Lower leg skin (tissue), 4 donors: Measurements from ENCODE around the gene UQCRC1. TPM values are rescaled to one million over a fixed set of nuclear protein-coding genes. Genes with fewer than 3 reads are reported as not detected.
"Not testable (repeated sequence)": the region's sequence is repeated elsewhere in the genome, so short reads cannot be mapped to it uniquely, and the experiment has no call there.

ENCODE experiments used
- DNase-seq, 2 donors: peaks; one replicate each; pipeline ENCODE4 v3.0.0-alpha.2; 2019; ENCODE audit warnings: low spot score in 2 of 2
- H3K4me3 ChIP-seq: fragments of 200-600 bp; sonication (generic); 2 replicates; pipeline ENCODE4 v1.5.1; 2017; ENCODE audit warnings: mild to moderate bottlenecking, low read depth; ENCODE audit not compliant: poor library complexity, severe bottlenecking
- POLR2A ChIP-seq, 2 donors: fragments of 450-650 bp; IDR thresholded peaks; one replicate each; pipeline ENCODE4 v1.6.1; 2016 to 2017; ENCODE audit warnings: antibody characterized with exemption in 2 of 2, mild to moderate bottlenecking in 1 of 2, moderate library complexity in 1 of 2
- WGBS, 2 donors: methylation state at CpG; one replicate each; pipeline ENCODE4 v1.1.5; 2018; 5-methylcytosine and 5-hydroxymethylcytosine counted together
- intact Hi-C: fragments of 100-400 bp; cut with DNase I; formaldehyde crosslinking; loops from one replicate; pipeline ENCODE4 v1.15.0; 2023; ENCODE audit warnings: low total_unique reads
- microRNA counts, 2 donors: library from miRNA; unstranded; fragments of <30 nt; microRNA quantifications; one replicate each; lab custom pipeline; 2016
- microRNA-seq, 2 donors: library from miRNA; unstranded; fragments of <30 nt; microRNA quantifications; one replicate each; pipeline ENCODE4, GENCODE V29; 2016; ENCODE audit warnings: borderline replicate concordance in 2 of 2, borderline number of aligned reads in 1 of 2
- total RNA-seq, 4 donors: library from RNA; depleted of rRNA; stranded (reverse); fragments of >200 nt; gene quantifications; one replicate each; pipeline ENCODE4 v1.1.0, GENCODE V29; 2016
- TF ChIP-seq, protein P1 (sequence below), 3 donors: fragments of 450-650 bp; IDR thresholded peaks; one replicate each; pipeline ENCODE4 v1.5.1; 2016; ENCODE audit warnings: antibody characterized with exemption in 3 of 3, mild to moderate bottlenecking in 3 of 3, moderate library complexity in 2 of 3

UQCRC1 gene
- total RNA-seq, 4 donors from 2014 or later: 240 to 373 (median 334) TPM

DNA sequence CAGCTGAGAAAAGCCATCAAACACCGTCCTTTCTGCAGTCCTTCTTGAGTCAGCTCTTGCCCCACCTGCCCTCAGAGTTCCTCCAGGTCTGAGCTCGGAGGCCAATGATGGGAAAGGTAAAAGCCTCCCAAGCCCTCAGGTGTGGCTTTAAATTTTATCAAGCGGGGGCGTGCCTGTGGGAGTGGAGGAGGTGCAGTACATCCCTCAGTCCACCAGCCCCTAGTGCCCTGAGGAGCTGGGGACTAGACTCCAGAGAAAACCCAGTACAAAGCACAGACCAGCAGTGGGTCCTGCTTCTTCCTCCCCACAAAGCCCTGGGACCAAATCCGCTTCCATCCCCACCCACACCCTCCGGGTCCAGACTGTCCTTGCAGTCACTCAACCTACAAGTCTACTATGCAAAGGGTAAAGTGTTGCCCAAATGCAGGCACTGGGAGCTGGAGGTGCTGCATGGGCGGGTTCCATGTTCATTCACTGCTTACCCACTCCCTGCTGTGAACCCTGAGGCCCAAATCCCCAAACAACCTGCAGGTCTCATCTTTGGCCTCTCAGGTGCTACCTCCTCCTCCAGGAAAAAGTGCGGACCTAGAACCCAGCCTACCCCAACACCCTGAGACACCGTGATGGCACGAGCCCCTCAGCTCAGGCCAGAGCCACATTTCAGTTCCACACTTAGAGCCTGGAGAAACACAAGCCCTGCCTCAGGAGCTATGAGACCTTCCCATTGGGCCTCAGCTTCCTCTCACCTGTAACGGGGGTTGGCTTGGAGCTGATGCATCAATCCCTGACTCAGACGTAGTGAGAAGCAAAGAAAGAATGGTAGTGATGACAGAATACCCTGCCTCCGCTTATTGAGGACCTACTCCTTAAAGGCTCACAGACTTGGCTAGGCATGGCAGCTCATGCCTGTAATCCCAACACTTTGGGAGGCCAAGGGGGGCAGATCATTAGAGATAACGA is 55.3 kb downstream of the UQCRC1 start:
- intact Hi-C loops: loop anchor here (10.0 kb wide), 2 partner anchors 109 to 279 kb away; partner anchors contain the start of genes ATRIP, CCDC51 and TMA7
- no peak for DNase-seq
- TF ChIP-seq, protein P1, sequence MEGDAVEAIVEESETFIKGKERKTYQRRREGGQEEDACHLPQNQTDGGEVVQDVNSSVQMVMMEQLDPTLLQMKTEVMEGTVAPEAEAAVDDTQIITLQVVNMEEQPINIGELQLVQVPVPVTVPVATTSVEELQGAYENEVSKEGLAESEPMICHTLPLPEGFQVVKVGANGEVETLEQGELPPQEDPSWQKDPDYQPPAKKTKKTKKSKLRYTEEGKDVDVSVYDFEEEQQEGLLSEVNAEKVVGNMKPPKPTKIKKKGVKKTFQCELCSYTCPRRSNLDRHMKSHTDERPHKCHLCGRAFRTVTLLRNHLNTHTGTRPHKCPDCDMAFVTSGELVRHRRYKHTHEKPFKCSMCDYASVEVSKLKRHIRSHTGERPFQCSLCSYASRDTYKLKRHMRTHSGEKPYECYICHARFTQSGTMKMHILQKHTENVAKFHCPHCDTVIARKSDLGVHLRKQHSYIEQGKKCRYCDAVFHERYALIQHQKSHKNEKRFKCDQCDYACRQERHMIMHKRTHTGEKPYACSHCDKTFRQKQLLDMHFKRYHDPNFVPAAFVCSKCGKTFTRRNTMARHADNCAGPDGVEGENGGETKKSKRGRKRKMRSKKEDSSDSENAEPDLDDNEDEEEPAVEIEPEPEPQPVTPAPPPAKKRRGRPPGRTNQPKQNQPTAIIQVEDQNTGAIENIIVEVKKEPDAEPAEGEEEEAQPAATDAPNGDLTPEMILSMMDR (IDR thresholded peaks at IDR 0.05): no peak
- TF ChIP-seq POLR2A (IDR thresholded peaks at IDR 0.05): no peak
- 80 to 87% methylated on average over 14 of the region's 14 CpGs for WGBS, 2 donors
- no peak overlapping the region for H3K4me3 ChIP-seq

DNA sequence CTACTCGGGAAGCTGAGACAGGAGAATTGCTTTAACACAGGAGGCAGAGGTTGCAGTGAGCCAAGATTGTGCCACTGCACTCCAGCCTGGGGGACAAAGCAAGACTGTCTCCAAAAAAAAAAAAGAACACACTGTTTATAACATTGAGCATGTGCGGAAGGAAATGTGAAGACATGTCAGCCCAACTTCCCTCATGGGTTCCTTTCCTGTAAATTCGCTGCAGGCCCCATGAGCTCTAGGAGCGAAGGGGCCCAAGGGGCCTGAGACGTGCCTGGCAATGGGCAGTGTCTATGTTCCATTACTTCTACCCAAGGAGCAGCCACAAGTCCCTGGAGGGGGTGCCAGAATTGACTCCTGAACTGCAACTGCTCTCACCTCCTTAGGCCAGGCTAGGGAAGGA is 56.1 kb downstream of the UQCRC1 start:
- DNase-seq: no peak
- no peak for TF ChIP-seq POLR2A (IDR thresholded peaks at IDR 0.05)
- WGBS, 2 donors: 87 to 93% methylated on average over 5 of the region's 5 CpGs
- H3K4me3 ChIP-seq: no peak overlapping the region
- intact Hi-C loops: loop anchor here (10.0 kb wide), 2 partner anchors 109 to 279 kb away; partner anchors contain the start of genes ATRIP, CCDC51 and TMA7

DNA sequence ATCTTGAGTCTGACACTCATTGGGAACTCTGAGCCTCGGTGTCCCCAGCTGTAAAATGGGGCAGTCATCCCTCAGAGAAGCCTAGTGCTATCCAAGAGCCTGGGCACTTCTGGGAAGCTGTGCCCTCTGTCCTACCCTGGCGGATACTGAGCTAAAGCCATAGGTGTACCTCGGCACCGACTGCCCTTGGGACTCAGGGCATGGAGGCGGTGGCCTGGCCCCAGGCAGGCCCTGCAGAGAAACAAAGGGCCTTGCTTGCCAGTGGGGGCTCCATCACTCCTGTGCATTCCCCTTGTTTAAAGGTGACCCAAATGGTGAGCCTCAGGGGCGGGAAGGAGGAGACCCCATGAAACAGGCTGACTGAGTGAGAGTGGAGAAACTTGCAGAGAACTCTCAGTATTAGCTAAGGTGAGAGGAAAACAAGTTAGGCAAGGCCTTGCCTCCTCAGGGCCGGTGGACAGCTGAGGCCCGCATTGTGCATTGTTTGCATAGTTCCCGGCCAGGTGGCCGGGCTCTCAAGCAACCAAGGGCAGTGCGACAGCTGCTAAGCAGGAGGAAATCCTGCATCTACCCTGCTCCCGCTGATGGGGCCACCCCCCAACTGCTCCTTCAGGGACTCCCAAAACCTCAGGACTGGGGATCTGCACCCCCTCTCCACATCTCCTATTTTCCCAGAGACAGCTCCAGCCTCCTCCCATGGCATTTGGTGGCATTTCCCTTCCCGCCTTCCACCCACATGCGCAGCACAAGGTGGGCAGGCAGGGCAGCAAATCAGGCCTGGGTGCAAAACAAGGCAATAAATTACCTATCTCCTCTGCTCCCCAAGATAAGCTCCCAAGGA is 57.1 kb downstream of the UQCRC1 start:
- no peak for DNase-seq
- no peak overlapping the region for H3K4me3 ChIP-seq
- 86 to 87% methylated on average over 13 to 14 of the region's 14 CpGs for WGBS, 2 donors
- intact Hi-C loops: loop anchor here (10.0 kb wide), 2 partner anchors 108 to 278 kb away; partner anchors contain the start of genes ATRIP, CCDC51 and TMA7
- TF ChIP-seq, protein P1 (IDR thresholded peaks at IDR 0.05): no peak
- TF ChIP-seq POLR2A (IDR thresholded peaks at IDR 0.05): no peak

DNA sequence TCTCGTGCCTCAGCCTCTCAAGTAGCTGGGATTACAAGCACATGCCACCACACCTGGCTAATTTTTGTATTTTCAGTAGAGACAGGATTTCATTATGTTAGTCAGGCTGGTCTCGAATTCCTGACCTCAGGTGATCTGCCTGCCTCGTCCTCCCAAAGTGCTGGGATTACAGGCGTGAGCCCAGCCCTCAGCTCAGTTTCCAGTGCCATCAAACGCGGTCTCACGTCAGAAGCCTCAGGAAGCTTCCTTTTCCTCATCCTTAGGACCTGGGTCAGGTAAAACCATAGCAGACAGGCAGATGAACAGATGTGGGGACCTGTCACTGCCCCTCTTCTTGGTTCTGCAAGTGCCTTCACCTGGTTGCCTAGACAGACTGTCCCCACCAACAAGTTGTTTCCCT is 57.8 kb downstream of the UQCRC1 start:
- intact Hi-C loops: loop anchor here (10.0 kb wide), 2 partner anchors 107 to 277 kb away; partner anchors contain the start of genes ATRIP, CCDC51 and TMA7
- not testable (repeated sequence) for H3K4me3 ChIP-seq, DNase-seq
- 89 to 92% methylated on average over 7 of the region's 7 CpGs for WGBS, 2 donors

MicroRNAs encoded within 50 kb of the gene (microRNA counts, 767-probe panel; counts per million panel counts)
- microRNA hsa-miR-711 (lab: Ali Mortazavi, UCI): 0 to 358 counts per million in 2 donors

Small RNA genes lying within 50 kb of the gene (microRNA-seq; reads per million reads assigned to microRNA genes)
- gene MIR4793: 0 to 0.57 reads per million in 2 donors
- 0 reads per million in 2 donors for gene MIR6823
- 0 reads per million in 2 donors for gene MIR711

Other genes with a start within 250 kb of the UQCRC1 start
- not detected for gene FBXW12, start 237.4 kb downstream of the UQCRC1 start, total RNA-seq
- 100 to 1,000 TPM; 111 to 227 (median 145) TPM for gene PLXNB1, start 179.6 kb downstream of the UQCRC1 start, total RNA-seq
- 10 to 100 TPM in 3 of 4 donors, 1 to 10 TPM in 1; 6.7 to 17.1 (median 11.6) TPM for gene CCDC51, start 169.5 kb downstream of the UQCRC1 start, total RNA-seq
- 100 to 1,000 TPM; 173 to 271 (median 250) TPM for gene TMA7, start 169.4 kb downstream of the UQCRC1 start, total RNA-seq
- 10 to 100 TPM in 2 of 4 donors, 1 to 10 TPM in 2; 5.6 to 14.1 (median 9.3) TPM for gene ATRIP, start 162.9 kb downstream of the UQCRC1 start, total RNA-seq
- gene SHISA5, start 105.5 kb downstream of the UQCRC1 start, total RNA-seq: 10 to 100 TPM; 64.3 to 93.6 (median 71.0) TPM
- gene PFKFB4, start 52.8 kb downstream of the UQCRC1 start, total RNA-seq: 1 to 10 TPM; 3.7 to 8.8 (median 6.4) TPM
- 1 to 10 TPM; 4.8 to 9.8 (median 6.2) TPM for gene UCN2, start 45.9 kb downstream of the UQCRC1 start, total RNA-seq
- gene COL7A1, start 14.3 kb downstream of the UQCRC1 start, total RNA-seq: 100 to 1,000 TPM; 159 to 393 (median 199) TPM
- gene TMEM89, start 12.1 kb upstream of the UQCRC1 start, total RNA-seq: not detected
- gene SLC26A6, start 25.8 kb upstream of the UQCRC1 start, total RNA-seq: 10 to 100 TPM in 3 of 4 donors, 1 to 10 TPM in 1; 9.4 to 36.5 (median 17.9) TPM
- gene CELSR3, start 53.2 kb upstream of the UQCRC1 start, total RNA-seq: 1 to 10 TPM in 2 of 4 donors, under 1 TPM in 2; 0.59 to 4.7 (median 1.2) TPM
- gene NCKIPSD, start 76.3 kb upstream of the UQCRC1 start, total RNA-seq: 10 to 100 TPM; 32.0 to 51.0 (median 41.1) TPM
- gene IP6K2, start 107.6 kb upstream of the UQCRC1 start, total RNA-seq: 100 to 1,000 TPM; 142 to 304 (median 187) TPM
- 10 to 100 TPM; 25.4 to 53.2 (median 29.3) TPM for gene PRKAR2A, start 238.2 kb upstream of the UQCRC1 start, total RNA-seq